Left cardiac atrium (tissue), 4 donors: ENCODE results near the gene ETV3L. TPM values are rescaled to one million over a fixed set of nuclear protein-coding genes. Genes with fewer than 3 reads are reported as not detected.

Source experiments
- ATAC-seq, 2 donors: fragments of 200-7000 bp; cut with Tn5 transposase; one replicate each; pipeline ENCODE4 v1.9.1; 2020; ENCODE audit warnings: mild to moderate bottlenecking in 2 of 2, moderate library complexity in 2 of 2
- DNase-seq: peaks from one replicate; pipeline ENCODE4 v3.0.0-alpha.2; 2020
- intact Hi-C, 2 donors: fragments of 100-400 bp; cut with DNase I; formaldehyde crosslinking; loops; one replicate each; pipeline versions ENCODE4 v1.14.1 to v1.15.1; 2022 to 2023
- long read RNA-seq: library from polyadenylated mRNA; unstranded; transcript quantifications from one replicate; pipeline ENCODE4 v2.0.0, GENCODE V29; 2021
- total RNA-seq, 2 donors: library from RNA; stranded (reverse); fragmentation: NEBNext Ultra II Directional; extraction: Animal tissue kit (Norgen Biotek cat#: 25700); gene quantifications; one replicate each; pipeline ENCODE4 v1.2.1, GENCODE V29; 2021
- donor health status: DM: no; HTN: yes; CAD: no.
- donor health status: DM: no; HTN: yes; CAD: no; lungs with severe emphysema.
- donor health status: DM: yes; HTN: yes; CAD: no.
- donor health status: Dilated cardiomyopathy.

Gene ETV3L
- total RNA-seq: not detected
- long read RNA-seq: 0 reads

DNA sequence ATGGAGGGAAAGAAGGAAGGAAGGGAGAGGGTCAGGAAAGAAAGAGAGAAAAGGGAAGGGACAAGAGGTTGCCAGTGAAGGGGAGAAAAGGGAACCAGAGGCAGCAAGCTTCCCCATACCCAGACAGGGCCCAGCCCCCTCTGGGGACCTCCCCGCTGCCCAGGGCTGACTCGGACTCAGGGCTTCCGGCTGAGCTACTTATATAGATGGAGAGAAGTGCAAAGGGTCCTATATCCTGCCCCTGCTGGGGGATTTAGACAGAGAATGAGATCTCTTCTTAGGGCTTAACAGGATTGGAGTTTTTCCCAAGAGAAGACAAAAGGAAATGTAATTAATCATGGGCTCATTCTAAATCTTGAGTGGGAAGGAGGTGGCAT, at the start of gene ETV3L:
Gene ETV3L, minus strand, starts transcription at position 176 of the 377 bp plus-strand sequence. CDS start 285 bp downstream, outside the sequence.
- DNase-seq: no peak
- intact Hi-C loops: no loop called here
- ATAC-seq: peak in 1 of 2 donors; percentile 62

DNA sequence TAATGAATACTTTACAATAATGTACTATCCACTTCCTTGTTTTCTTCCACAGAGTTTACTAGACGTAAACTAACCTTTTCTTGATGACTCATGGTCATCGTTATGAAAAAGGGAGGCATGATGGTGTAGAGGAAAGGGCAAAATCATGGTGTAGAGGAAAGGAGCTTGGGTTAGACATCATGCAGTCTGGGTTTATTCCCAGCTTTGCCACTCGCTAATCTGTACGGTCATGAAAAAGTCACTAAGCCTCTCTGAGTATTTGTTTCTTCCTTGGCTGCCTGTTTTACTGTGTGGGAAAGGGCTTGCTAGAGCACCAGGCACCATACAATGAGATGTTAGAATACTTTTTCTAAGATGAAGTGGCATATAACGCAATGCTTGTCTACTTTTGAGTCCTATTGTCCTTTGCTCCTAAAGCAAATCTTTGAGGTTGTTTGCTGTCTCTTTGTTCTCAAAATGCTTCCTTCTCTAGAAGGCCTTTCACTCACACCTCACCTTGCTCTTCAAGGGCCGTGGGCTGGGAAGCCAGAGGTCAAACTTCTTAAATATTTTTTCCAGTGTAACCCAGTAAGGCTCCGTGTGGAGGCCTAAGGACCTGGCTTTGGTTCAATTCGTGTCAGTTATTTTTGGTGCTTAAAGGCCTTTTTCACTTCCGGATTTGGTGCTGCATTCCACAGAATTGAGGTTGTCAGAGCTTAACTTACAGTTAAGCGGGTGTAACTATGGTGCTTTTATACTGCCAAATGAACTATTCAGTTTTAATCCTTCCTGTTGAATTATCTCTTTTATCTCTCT, 48.5 kb upstream of the ETV3L start:
- intact Hi-C loops: no loop called here
- no peak for ATAC-seq

DNA sequence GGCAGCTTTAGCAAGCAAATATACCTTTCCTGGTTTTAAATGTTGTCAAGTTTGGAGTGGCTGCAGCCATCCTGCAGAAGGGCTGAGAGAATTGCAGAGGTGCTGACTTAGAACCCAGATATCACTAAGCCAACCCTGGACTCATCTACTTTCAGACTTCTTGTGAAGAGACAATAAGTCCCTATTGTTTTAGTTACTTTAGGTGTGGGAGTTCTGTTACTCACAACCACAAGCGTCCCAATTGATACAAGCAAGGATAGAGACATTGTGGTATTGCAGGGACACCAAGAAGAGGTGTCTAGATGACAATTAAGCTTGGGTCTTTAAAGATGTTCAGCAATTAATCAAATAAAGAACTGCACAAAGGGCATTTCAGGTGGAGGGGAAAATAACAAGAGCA, 47.4 kb upstream of the ETV3L start:
- ATAC-seq: no peak
- intact Hi-C loops: no loop called here
- DNase-seq: no peak

More for the DNA sequence above, 48.5 kb upstream of the ETV3L start:
- DNase-seq: no peak

GRCh38 chr1:157146244-157146643, 46.6 kb upstream of the ETV3L start:
- intact Hi-C loops: no loop called here
- ATAC-seq (no peak), DNase-seq (no peak)

DNA sequence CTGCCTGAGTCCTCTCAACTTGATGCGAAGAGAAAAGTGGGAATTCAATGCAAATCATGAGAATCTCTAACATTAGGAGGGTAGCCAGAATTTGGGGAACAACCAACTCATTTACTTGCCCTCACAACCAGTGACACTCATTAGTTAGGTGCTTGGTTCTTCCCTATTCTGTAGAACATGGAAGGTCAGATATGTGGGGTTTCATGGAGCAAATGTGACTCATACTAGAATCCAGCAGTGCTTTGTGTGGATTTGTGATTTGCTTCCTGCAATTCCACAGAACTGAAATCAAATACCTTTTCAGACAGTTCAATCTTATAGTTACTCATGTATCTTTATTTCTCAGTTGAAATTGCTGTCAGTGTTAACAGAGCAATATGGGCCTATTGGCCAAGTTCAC, 45.5 kb upstream of the ETV3L start:
- no peak for ATAC-seq
- intact Hi-C loops: no loop called here
- no peak for DNase-seq

DNA sequence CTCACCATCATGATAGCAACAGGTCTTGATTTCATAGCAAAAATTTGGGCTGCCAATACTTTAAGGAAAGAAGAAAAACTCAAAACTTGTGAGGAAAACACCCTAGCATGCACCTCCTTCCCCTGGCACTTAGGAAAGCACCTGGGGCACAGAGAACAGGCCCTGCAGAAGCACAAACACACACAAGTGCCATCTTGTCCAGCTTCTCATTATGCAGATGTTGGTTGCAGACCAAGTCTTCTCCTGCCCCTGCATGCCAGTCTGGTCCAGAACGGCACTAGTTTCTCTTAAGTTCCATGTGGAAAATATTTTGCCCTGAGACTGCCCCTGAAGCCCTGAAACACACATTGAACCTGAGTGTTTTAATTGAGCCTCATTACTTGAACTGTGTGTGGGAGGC, 44.9 kb upstream of the ETV3L start:
- DNase-seq (no peak), ATAC-seq (no peak)
- intact Hi-C loops: no loop called here

DNA sequence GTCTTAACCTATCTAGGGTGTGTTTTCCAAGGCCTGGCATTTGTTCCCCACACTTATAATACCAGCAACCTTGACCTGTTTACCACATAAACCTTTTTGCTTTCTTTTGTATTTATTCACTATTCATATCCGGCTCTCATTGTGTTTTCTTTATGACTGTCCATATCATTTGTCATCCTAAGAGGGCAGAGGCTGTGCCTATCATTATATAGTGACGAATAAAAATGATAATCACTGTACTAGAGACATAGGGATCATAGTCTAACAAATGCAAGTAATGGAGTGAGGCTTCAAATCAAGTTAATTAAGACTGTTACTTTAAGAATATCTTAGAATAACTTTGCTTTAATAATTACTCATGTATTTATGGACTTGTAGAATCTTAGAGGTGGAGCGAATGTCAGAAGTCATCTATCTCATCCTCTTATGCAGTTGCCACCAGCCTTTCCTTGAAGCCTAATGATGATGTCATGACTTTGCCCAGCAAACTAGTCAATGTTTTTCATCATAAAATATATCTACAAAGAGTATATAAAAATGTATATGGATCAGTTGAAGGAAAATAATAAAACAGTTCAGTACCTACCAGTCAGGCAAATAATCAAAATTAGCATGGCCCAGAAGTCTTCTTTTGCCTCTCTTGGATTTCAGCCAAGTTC, 43.3 kb upstream of the ETV3L start:
- intact Hi-C loops: no loop called here
- DNase-seq (no peak), ATAC-seq (no peak)

GRCh38 chr1:157142201-157142600, 42.6 kb upstream of the ETV3L start:
- ATAC-seq (no peak), DNase-seq (no peak)
- intact Hi-C loops: no loop called here

GRCh38 chr1:157141212-157141855, 41.7 kb upstream of the ETV3L start:
- intact Hi-C loops: no loop called here
- no peak for ATAC-seq
- DNase-seq: no peak

DNA sequence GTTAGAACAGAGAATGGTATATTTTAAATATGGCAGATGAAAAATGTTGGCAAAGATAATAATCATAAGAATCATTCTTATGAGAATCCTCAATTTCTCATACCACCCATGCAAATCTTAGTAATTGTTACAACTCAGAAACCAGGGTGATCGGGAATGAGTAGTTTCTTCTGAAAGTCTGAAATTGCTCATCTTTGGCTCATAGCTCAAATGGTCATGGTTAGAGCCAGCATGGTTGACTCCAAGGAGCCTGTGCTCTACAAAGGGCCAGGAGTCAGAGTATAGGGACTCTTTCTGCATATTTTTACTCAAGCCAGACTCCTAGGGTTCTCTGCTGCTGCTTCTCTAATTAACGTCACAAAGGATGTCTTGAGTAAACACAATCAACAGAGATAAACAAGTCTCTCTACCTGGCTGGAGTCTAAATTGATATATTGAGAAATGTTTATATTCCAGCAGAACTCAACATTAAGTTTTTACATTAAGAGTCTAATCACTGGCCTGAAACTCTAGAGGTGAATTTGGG, 40.5 kb upstream of the ETV3L start:
- DNase-seq (no peak), ATAC-seq (no peak)
- intact Hi-C loops: no loop called here

GRCh38 chr1:157139052-157139715, 39.6 kb upstream of the ETV3L start:
- DNase-seq: no peak
- peak in 1 of 2 donors; percentile 3 for ATAC-seq
- intact Hi-C loops: no loop called here

DNA sequence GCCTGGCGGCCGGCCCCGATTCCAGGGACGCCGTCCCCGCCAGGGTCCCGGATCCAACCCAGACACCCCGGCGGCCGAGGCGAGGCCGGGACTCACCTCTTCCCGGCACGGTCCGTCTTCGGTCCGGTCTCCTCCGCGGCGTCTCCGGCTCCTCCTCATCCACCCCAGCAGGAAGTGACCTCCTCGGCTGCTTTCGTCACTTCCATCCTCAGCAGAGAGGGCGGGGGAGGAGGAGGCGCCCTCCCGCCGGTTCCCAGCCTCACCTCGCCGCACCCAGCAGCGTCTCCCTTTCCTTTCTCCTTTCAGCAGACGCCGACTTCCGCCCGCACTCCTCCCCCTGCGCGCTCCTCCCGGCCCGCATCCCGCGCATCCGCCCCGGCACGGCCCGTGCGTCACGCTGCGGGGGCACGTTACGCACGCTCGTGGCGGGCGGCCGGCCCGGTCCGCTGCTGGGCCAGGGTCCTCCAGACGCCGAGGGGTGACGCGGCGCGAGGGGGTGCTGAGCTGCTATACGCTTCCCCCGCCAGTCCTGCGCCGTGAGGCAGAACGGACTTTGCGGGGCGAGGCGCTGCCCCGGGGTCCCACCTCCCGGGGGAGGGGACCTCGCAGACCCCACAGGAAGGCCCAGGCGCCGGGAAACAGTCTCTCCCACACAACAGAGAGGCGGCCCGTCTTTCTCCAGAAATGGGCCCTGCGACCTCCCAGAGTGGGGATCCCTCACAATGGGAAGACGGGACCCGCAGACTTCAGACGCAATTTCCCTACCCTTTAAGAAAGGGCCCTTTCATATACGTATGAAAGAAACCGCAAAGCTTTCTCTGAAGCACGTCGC, 38.8 kb upstream of the ETV3L start, which contains the start of gene ETV3:
Gene ETV3, minus strand, starts transcription at position 176 of the 832 bp plus-strand sequence. CDS start 2,043 bp downstream, outside the sequence.
- peak; percentile 92 for DNase-seq
- intact Hi-C loops: no loop called here
- peak; percentile 98 for ATAC-seq

DNA sequence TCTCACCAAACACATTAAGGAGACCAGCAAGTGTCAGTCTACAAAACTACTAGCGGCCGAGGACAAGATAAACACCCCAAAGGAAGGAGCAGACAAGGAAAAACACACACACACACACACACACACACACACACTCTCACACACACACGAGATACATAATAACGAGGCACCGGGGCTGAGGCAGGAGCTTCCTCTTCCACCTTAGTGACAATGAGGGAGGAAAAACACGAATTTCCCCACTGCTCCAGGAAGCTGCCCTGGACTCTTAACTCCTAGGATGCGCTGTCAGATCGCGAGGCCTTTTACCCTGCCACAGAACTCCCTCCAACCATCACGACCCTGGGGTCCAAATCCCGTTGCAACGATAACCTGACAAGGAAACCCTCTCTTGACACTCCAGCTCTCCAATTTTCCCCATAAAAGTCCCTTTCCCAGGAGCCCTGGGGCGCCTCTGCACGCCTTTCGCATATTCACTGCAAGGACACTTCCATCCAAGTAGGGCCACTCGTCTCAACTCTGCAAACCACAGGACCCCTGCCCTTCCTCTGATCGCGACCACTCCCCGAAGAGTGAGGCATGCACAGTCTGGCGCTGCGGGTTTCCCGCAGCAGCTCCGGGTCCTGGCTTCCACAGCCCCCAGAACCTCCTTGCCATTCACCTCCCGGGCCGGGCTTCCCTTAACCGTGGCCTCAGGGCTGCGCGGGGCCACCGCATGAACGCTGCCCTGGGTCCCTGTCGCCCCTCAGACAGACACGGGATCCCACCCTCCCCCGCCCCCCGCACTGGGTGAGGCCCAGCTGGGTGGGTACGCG, 38.0 kb upstream of the ETV3L start:
- peak; percentile 0 to 4 for ATAC-seq
- DNase-seq: no peak
- intact Hi-C loops: no loop called here

DNA sequence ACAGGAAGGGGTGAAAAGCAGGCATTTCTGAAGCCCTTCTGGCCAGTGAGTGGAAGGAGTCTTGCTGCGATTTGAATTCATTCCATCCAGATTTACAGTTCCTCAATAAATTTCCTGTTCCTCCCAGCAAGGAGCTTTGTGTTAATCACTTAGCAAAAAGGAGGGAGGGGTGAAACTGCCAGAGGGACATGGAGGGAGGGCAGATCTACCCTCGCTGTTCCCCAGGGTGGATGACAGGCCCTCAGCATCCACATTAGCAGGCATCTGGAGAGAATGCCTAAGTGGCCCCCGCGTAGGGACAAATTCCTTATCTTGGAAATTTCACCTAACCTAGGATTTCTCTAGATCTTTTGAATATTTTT, 37.4 kb upstream of the ETV3L start:
- DNase-seq (no peak), ATAC-seq (no peak)
- intact Hi-C loops: no loop called here

DNA sequence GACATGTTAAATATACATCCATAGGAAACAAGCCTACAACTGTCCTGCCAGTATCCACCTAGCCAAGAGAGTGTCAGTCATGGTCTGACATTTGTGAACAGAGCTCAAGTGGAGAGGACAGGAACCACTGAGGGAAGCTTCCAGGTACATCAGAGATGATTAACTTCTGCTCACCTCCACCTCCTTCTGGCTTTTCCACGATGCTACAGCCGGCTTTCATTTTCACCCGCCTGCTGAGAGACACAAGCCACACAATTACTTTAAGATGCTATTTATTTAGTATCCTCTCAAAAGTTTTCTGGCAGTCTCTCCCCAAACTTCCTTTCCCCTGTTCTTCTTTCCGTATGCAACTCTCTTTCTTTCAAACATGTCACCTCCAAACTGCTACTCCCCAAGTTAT, 36.5 kb upstream of the ETV3L start:
- no peak for DNase-seq
- ATAC-seq: no peak
- intact Hi-C loops: no loop called here

- DNase-seq (no peak), ATAC-seq (no peak)
- intact Hi-C loops: no loop called here
Observed at GRCh38 chr1:157135646-157136045, 36.0 kb upstream of the ETV3L start.

DNA sequence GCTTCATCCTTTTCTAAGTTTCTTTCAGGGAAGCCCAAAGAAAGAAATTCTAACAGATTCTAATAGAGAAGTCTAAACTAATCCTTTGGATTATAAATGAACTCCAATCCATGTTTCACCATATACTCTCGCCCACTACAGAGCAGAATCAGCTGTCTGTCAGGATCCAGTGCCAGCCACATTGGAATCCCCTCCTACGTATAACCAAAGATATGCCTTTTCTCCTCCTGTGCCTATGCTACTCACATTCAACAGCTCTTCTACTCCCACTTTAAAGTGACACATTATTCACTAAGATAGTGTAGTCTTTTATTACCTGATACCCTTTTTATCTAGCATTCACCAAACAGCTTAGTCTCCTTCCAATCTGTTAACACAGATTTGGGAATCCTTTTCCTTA, 35.5 kb upstream of the ETV3L start:
- DNase-seq (no peak), ATAC-seq (no peak)
- intact Hi-C loops: no loop called here

GRCh38 chr1:157134442-157134841, 34.8 kb upstream of the ETV3L start:
- intact Hi-C loops: no loop called here
- no peak for ATAC-seq

More at GRCh38 chr1:157134442-157134841, 34.8 kb upstream of the ETV3L start:
- no peak for DNase-seq
